OCI-LY7 (cell line): ENCODE measurements around the gene FOXP1. TPM values are rescaled to one million over a fixed set of nuclear protein-coding genes. Genes with fewer than 3 reads are reported as not detected.

ENCODE experiments used
- BruUV-seq: library from RNA; stranded (reverse); fragments of 400-500 nt; replicated peaks from 2 replicates; lab custom pipeline; 2021; lab: Mats Ljungman, UMichigan
- CTCF ChIA-PET: fragments of 300-600 bp; sonication (Branson Sonifier 250); formaldehyde crosslinking; loops from one replicate; lab custom pipeline; 2022; ENCODE audit warnings: antibody characterized with exemption; ENCODE audit not compliant: unreplicated experiment; lab: Charles Lee
- POLR2A ChIA-PET: fragments of 300-600 bp; sonication (Branson Sonifier 250); formaldehyde crosslinking; loops from one replicate; lab custom pipeline; 2022; ENCODE audit warnings: antibody characterized with exemption; lab: Charles Lee
- DNase-seq: peaks from one replicate; pipeline ENCODE4 v3.0.0-alpha.2; 2015; ENCODE audit warnings: low spot score
- H2AFZ ChIP-seq: fragments of 200-600 bp; sonication (generic), shearing (Covaris generic); 2 replicates; pipeline ENCODE4 v1.6.1; 2014; ENCODE audit warnings: mild to moderate bottlenecking, antibody characterized with exemption, low read length, moderate library complexity
- H3K27ac ChIP-seq: fragments of 200-600 bp; sonication (generic); 2 replicates; pipeline ENCODE4 v1.5.1; 2014; ENCODE audit warnings: mixed run types, low read depth, mild to moderate bottlenecking, moderate library complexity, low read length, inconsistent platforms; ENCODE audit not compliant: poor library complexity, severe bottlenecking
- H3K36me3 ChIP-seq: fragments of 200-600 bp; sonication (generic); 2 replicates; pipeline ENCODE4 v1.6.1; 2014; ENCODE audit warnings: mild to moderate bottlenecking, antibody characterized with exemption, low read length, moderate library complexity, mixed read lengths; ENCODE audit not compliant: insufficient read depth
- H3K4me1 ChIP-seq: fragments of 200-600 bp; sonication (generic); 2 replicates; pipeline ENCODE4 v1.5.1; 2014; ENCODE audit warnings: mild to moderate bottlenecking, low read length; ENCODE audit not compliant: insufficient read depth, poor library complexity, severe bottlenecking
- H3K4me2 ChIP-seq: fragments of 200-600 bp; sonication (generic); 2 replicates; pipeline ENCODE4 v1.6.1; 2014; ENCODE audit warnings: mild to moderate bottlenecking, low read length
- H3K4me3 ChIP-seq: fragments of 200-600 bp; sonication (generic); 2 replicates; pipeline ENCODE4 v1.5.1; 2014; ENCODE audit warnings: mild to moderate bottlenecking, low read depth, low read length; ENCODE audit not compliant: poor library complexity, severe bottlenecking
- H3K79me2 ChIP-seq: fragments of 200-600 bp; sonication (generic); 2 replicates; pipeline ENCODE4 v1.6.1; 2016; ENCODE audit warnings: low read depth, mild to moderate bottlenecking, low read length, moderate library complexity, mixed read lengths; ENCODE audit not compliant: insufficient read depth
- H3K9me2 ChIP-seq: fragments of 200-600 bp; sonication (generic); 2 replicates; pipeline ENCODE4 v1.6.1; 2016; ENCODE audit warnings: mild to moderate bottlenecking, low read length, mixed read lengths; ENCODE audit not compliant: insufficient read depth
- H3K9me3 ChIP-seq: fragments of 200-600 bp; sonication (generic); 2 replicates; pipeline ENCODE4 v1.6.1; 2014; ENCODE audit warnings: mild to moderate bottlenecking, mixed run types, low read length, mixed read lengths
- H4K20me1 ChIP-seq: fragments of 200-600 bp; sonication (generic); 2 replicates; pipeline ENCODE4 v1.6.1; 2014; ENCODE audit warnings: mild to moderate bottlenecking, antibody characterized with exemption, low read length, moderate library complexity, mixed read lengths; ENCODE audit not compliant: insufficient read depth
- CTCF ChIP-seq: fragments of 200-600 bp; sonication (generic); conservative IDR thresholded peaks from 2 replicates; pipeline ENCODE4 v1.5.1; 2014; ENCODE audit warnings: mild to moderate bottlenecking, antibody characterized with exemption, low read length, moderate library complexity, mixed read lengths
- EZH2phosphoT487 ChIP-seq: fragments of 200-600 bp; sonication (generic); IDR thresholded peaks from 2 replicates; pipeline ENCODE4 v1.6.1; 2018; ENCODE audit warnings: low read depth, borderline replicate concordance, mild to moderate bottlenecking, mixed run types, antibody characterized with exemption, low read length, moderate library complexity, mixed read lengths
- intact Hi-C: fragments of 100-400 bp; cut with micrococcal nuclease; formaldehyde crosslinking; loops from one replicate; pipeline ENCODE4 v1.10.0; 2022; ENCODE audit not compliant: unreplicated experiment
- total RNA-seq, 2 experiments: library from RNA; depleted of rRNA in 1 of 2; stranded (reverse); fragments of >200 nt in 1 of 2; shearing (Covaris generic) in 1 of 2; gene quantifications; 2 replicates each; pipeline ENCODE4 v1.2.3, GENCODE V29; 2014 to 2022

FOXP1 gene
- total RNA-seq, 2 experiments from 2014 or later: 87.3 to 151 TPM

- Histone ChIP-seq H3K9me3 (no peaks in the 10 kb centered on the region), H3K9me2 (no peaks in the 10 kb centered on the region), H3K36me3 (peaks cover 4% of the 10 kb centered on the region), H3K4me3 (peak overlapping the region; percentile 64), H3K4me2 (peak overlapping the region; percentile 92), H3K79me2 (peaks cover 83% of the 10 kb centered on the region), H2AFZ (no peak overlapping the region; the same call in 1 of the 2 replicates), H3K27ac (peak overlapping the region; percentile 98), H4K20me1 (no peaks in the 10 kb centered on the region), H3K4me1 (peaks cover 96% of the 10 kb centered on the region)
- intact Hi-C loops: loop anchor here (1.0 to 5.0 kb wide), 2 partner anchors 23 to 36 kb away; no protein-coding TSS in a partner anchor
- POLR2A ChIA-PET: interaction anchor here (1.4 to 3.1 kb wide), 5 partner anchors 12 to 291 kb away, joined by 3 to 22 read pairs (median 5); no protein-coding TSS in a partner anchor
- CTCF ChIA-PET: no interaction called here
- TF ChIP-seq CTCF: no peak
- no peak for TF ChIP-seq EZH2phosphoT487
- BruUV-seq: no TSS peak
- DNase-seq: peak; percentile 91
Observed at GRCh38 chr3:71421475-71421819, 162.1 kb downstream of the FOXP1 start.

GRCh38 chr3:71419369-71419768 is 164.2 kb downstream of the FOXP1 start:
- Histone ChIP-seq H3K9me3 (no peaks in the 10 kb centered on the region), H3K27ac (peak overlapping the region; percentile 37), H2AFZ (no peak overlapping the region), H3K79me2 (peaks cover 79% of the 10 kb centered on the region), H3K36me3 (peaks cover 1% of the 10 kb centered on the region; the same call in 1 of the 2 replicates), H3K4me1 (peaks cover 88% of the 10 kb centered on the region), H3K4me2 (peak overlapping the region; percentile 56), H3K4me3 (no peak overlapping the region), H3K9me2 (no peaks in the 10 kb centered on the region), H4K20me1 (no peaks in the 10 kb centered on the region)
- ChIA-PET POLR2A (interaction anchor here (0.6 to 3.0 kb wide), 7 partner anchors 9 to 1029 kb away, joined by 3 to 18 read pairs (median 5); no protein-coding TSS in a partner anchor), CTCF (no interaction called here)
- DNase-seq: peak; percentile 44
- no TSS peak for BruUV-seq
- intact Hi-C loops: no loop called here
- TF ChIP-seq CTCF (no peak), EZH2phosphoT487 (no peak)

GRCh38 chr3:71417791-71418190 is 165.7 kb downstream of the FOXP1 start:
- Histone ChIP-seq H3K79me2 (peaks cover 64% of the 10 kb centered on the region), H3K9me3 (no peaks in the 10 kb centered on the region), H2AFZ (no peak overlapping the region), H3K4me3 (no peak overlapping the region), H3K4me1 (peaks cover 73% of the 10 kb centered on the region), H3K9me2 (no peaks in the 10 kb centered on the region), H3K27ac (peak overlapping the region; percentile 37), H4K20me1 (no peaks in the 10 kb centered on the region), H3K4me2 (peak overlapping the region; percentile 56), H3K36me3 (no peaks in the 10 kb centered on the region)
- no peak for DNase-seq
- no peak for TF ChIP-seq CTCF
- TF ChIP-seq EZH2phosphoT487: no peak
- no TSS peak for BruUV-seq
- intact Hi-C loops: loop anchor here (1.0 kb wide), 1 partner anchor 165 kb away; no protein-coding TSS in a partner anchor
- ChIA-PET POLR2A (interaction anchor here (0.6 to 3.0 kb wide), 9 partner anchors 20 to 311 kb away, joined by 3 to 18 read pairs (median 4); no protein-coding TSS in a partner anchor), CTCF (no interaction called here)
